A673 (cell line): ENCODE data around the gene ENAH.

ENCODE experiments used
- CTCF ChIP-seq: fragments of 300-800, 200-600 bp; sonication (generic); conservative IDR thresholded peaks from 2 replicates; pipeline ENCODE4 v1.5.1; 2017; ENCODE audit warnings: low read depth, mild to moderate bottlenecking, antibody characterized with exemption, low read length, moderate library complexity, mixed read lengths
- EZH2 ChIP-seq: fragments of 200-600 bp; sonication (generic); IDR thresholded peaks from 2 replicates; pipeline ENCODE4 v1.6.1; 2017; ENCODE audit warnings: borderline replicate concordance, low read depth, mild to moderate bottlenecking, mixed read lengths, antibody characterized with exemption, low read length; ENCODE audit not compliant: poor library complexity, severe bottlenecking

GRCh38 chr1:225453797-225454648 is 198.9 kb downstream of the ENAH start:
- TF ChIP-seq CTCF (no peak), EZH2 (no peak)
